Natural killer cell treated with Interleukin-12 subunit alpha and Interleukin-12 subunit beta and Interleukin-15 and Interleukin-18, amount 100 ng/mL, for 72 hours (primary cell): ENCODE measurements around the gene GJB5. TPM values are rescaled to one million over a fixed set of nuclear protein-coding genes. Genes with fewer than 3 reads are reported as not detected.

ENCODE experiments used
- ATAC-seq, 2 donors: fragments of 150-1000 bp; cut with Tn5 transposase in 1 of 2; sonication (Bioruptor Pico), chemical (Tn5 transposase) in 1 of 2; 2 replicates each; pipeline ENCODE4 v1.10.0; 2021
- DNase-seq: peaks from one replicate; pipeline ENCODE4 v3.0.0; 2022; ENCODE audit warnings: low spot score
- H3K27ac Mint-ChIP-seq, 2 donors: 1 replicate in 1 of 2; 2 replicates in 1 of 2; pipeline ENCODE4 v1.8.0; 2022; ENCODE audit warnings: mixed read lengths in 2 of 2, mild to moderate bottlenecking in 1 of 2, moderate library complexity in 1 of 2
- H3K27me3 Mint-ChIP-seq, 2 donors: 1 replicate in 1 of 2; 2 replicates in 1 of 2; pipeline ENCODE4 v1.8.0; 2022; ENCODE audit warnings: mixed read lengths in 2 of 2
- H3K36me3 Mint-ChIP-seq: one replicate; pipeline ENCODE4 v1.8.0; 2022; ENCODE audit warnings: mixed read lengths
- H3K4me1 Mint-ChIP-seq, 2 donors: 1 replicate in 1 of 2; 2 replicates in 1 of 2; pipeline ENCODE4 v1.8.0; 2022; ENCODE audit warnings: low read depth in 2 of 2, mixed read lengths in 2 of 2, mild to moderate bottlenecking in 1 of 2
- H3K4me3 Mint-ChIP-seq: one replicate; pipeline ENCODE4 v1.8.0; 2022; ENCODE audit warnings: mixed read lengths
- H3K9me3 Mint-ChIP-seq: 2 replicates; pipeline ENCODE4 v1.8.0; 2022; ENCODE audit warnings: mixed read lengths
- total RNA-seq, 2 donors: library from RNA; stranded (reverse); gene quantifications; one replicate each; pipeline ENCODE4 v1.2.3, GENCODE V29; 2022

GJB5 gene
- total RNA-seq, 2 donors from 2014 or later: not detected

GRCh38 chr1:34806396-34806795 is 51.5 kb downstream of the GJB5 start:
- Mint-ChIP-seq H3K4me3 (no peak overlapping the region), H3K9me3 (peaks cover 4% of the 10 kb centered on the region), H3K4me1 (no peaks in the 10 kb centered on the region), H3K27me3 (no peaks in the 10 kb centered on the region), H3K36me3 (peaks cover 10% of the 10 kb centered on the region), H3K27ac (no peak overlapping the region)
- no peak for ATAC-seq
- DNase-seq: no peak

Other genes starting within 250 kb of the GJB5 start
- gene GJB4, start 4.7 kb downstream of the GJB5 start, total RNA-seq: not detected
- gene GJB3, start 26.2 kb downstream of the GJB5 start, total RNA-seq: not detected
- 1 to 10 TPM in 1 of 2 donors, under 1 TPM in 1; 0.86 to 5.9 TPM for gene GJA4, start 38.0 kb downstream of the GJB5 start, total RNA-seq
- 10 to 100 TPM; 64.4 to 72.7 TPM for gene SMIM12, start 104.7 kb downstream of the GJB5 start, total RNA-seq
- under 1 TPM; 0.71 to 0.73 TPM for gene DLGAP3, start 174.6 kb downstream of the GJB5 start, total RNA-seq
- 10 to 100 TPM; 14.3 to 20.3 TPM for gene TMEM35B, start 230.3 kb downstream of the GJB5 start, total RNA-seq